ENCODE results near the gene KRT72. TPM values are rescaled to one million over a fixed set of nuclear protein-coding genes. Genes with fewer than 3 reads are reported as not detected.

KRT72 gene
- polyA plus RNA-seq, 1 donor from 2014 or later, result not detected

DNA sequence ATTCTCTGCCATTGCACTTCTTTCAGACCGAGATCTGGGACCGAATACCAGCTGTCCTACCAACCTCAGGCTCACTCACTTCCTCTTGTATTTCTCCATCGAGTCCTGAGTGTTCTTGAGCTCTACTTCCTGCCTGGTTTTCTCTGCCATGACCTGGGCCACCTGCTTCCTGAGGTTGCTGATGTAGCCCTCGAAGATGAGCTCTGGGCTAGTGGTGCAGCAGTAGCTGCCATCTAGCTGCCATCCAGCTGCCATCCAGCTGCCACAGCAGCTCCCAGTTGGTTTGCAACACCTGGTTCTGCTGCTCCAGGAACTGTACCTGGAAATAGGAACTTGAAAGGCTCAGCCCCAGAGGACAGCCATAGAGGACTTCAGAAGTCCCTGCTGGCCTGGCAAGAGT lies 32.1 kb upstream of the KRT72 start:
- Histone ChIP-seq H3K4me3 (ENCODE audit: low read length) (no peak overlapping the region), H3K4me2 (ENCODE audit: low read length) (no peak overlapping the region), H4K20me1 (ENCODE audit: insufficient read depth) (no peaks in the 10 kb centered on the region), H2AFZ (ENCODE audit: low read depth, low read length) (no peak overlapping the region), H3K9ac (ENCODE audit: low read length) (no peak overlapping the region), H3F3A (ENCODE audit: insufficient read depth, low read length, poor library complexity, severe bottlenecking) (no peaks in the 10 kb centered on the region), H3K27ac (ENCODE audit: low read length) (no peak overlapping the region), H3K9me3 (ENCODE audit: low read length) (no peaks in the 10 kb centered on the region), H3K79me2 (replicated peaks; ENCODE audit: insufficient read depth, low read length) (no peaks in the 10 kb centered on the region), H3K27me3 (ENCODE audit: insufficient read depth, low read depth, low read length) (no peaks in the 10 kb centered on the region), H3K9me2 (ENCODE audit: insufficient read depth, low read length) (no peaks in the 10 kb centered on the region), H3K36me3 (ENCODE audit: insufficient read depth, low read length) (no peaks in the 10 kb centered on the region)
- TF ChIP-seq TAF1 (IDR thresholded peaks at IDR 0.05; ENCODE audit: low read depth) (no peak), MXI1 (conservative IDR thresholded peaks at IDR 0.05; ENCODE audit: poor library complexity, severe bottlenecking) (no peak), EZH2 (IDR thresholded peaks at IDR 0.05; ENCODE audit: borderline replicate concordance, insufficient read depth, low read length, poor library complexity, severe bottlenecking) (no peak), RAD21 (conservative IDR thresholded peaks at IDR 0.05) (no peak), EP300 (conservative IDR thresholded peaks at IDR 0.05; ENCODE audit: poor library complexity, severe bottlenecking) (no peak), POLR2AphosphoS5 (IDR thresholded peaks at IDR 0.05) (no peak), SMC3 (conservative IDR thresholded peaks at IDR 0.05; ENCODE audit: poor library complexity) (no peak)
- TF ChIP-seq, protein P1, sequence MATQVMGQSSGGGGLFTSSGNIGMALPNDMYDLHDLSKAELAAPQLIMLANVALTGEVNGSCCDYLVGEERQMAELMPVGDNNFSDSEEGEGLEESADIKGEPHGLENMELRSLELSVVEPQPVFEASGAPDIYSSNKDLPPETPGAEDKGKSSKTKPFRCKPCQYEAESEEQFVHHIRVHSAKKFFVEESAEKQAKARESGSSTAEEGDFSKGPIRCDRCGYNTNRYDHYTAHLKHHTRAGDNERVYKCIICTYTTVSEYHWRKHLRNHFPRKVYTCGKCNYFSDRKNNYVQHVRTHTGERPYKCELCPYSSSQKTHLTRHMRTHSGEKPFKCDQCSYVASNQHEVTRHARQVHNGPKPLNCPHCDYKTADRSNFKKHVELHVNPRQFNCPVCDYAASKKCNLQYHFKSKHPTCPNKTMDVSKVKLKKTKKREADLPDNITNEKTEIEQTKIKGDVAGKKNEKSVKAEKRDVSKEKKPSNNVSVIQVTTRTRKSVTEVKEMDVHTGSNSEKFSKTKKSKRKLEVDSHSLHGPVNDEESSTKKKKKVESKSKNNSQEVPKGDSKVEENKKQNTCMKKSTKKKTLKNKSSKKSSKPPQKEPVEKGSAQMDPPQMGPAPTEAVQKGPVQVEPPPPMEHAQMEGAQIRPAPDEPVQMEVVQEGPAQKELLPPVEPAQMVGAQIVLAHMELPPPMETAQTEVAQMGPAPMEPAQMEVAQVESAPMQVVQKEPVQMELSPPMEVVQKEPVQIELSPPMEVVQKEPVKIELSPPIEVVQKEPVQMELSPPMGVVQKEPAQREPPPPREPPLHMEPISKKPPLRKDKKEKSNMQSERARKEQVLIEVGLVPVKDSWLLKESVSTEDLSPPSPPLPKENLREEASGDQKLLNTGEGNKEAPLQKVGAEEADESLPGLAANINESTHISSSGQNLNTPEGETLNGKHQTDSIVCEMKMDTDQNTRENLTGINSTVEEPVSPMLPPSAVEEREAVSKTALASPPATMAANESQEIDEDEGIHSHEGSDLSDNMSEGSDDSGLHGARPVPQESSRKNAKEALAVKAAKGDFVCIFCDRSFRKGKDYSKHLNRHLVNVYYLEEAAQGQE (IDR thresholded peaks at IDR 0.05; ENCODE audit: borderline replicate concordance), result no peak
- TF ChIP-seq, protein P2, sequence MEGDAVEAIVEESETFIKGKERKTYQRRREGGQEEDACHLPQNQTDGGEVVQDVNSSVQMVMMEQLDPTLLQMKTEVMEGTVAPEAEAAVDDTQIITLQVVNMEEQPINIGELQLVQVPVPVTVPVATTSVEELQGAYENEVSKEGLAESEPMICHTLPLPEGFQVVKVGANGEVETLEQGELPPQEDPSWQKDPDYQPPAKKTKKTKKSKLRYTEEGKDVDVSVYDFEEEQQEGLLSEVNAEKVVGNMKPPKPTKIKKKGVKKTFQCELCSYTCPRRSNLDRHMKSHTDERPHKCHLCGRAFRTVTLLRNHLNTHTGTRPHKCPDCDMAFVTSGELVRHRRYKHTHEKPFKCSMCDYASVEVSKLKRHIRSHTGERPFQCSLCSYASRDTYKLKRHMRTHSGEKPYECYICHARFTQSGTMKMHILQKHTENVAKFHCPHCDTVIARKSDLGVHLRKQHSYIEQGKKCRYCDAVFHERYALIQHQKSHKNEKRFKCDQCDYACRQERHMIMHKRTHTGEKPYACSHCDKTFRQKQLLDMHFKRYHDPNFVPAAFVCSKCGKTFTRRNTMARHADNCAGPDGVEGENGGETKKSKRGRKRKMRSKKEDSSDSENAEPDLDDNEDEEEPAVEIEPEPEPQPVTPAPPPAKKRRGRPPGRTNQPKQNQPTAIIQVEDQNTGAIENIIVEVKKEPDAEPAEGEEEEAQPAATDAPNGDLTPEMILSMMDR (IDR thresholded peaks at IDR 0.05; ENCODE audit: poor library complexity, severe bottlenecking), result no peak

DNA sequence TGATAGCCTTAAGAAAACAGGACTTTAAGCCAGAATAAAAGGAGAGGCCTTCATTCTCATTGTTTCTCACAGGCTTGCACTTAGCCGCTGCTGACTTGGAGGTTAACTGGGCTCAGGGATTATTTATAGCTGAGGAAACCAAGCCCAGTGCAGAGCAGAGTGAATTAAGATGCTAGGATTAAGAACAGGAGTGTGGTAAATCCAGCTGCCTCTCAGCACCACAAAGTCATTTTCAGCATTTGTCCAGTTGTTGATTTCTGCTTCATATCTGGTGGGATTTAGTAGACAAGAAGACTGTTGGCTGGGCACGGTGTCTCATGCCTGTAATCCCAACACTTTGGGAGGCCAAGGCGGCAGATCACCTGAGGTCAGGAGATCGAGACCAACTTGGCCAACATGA lies 31.4 kb upstream of the KRT72 start:
- H3K27me3 ChIP-seq (ENCODE audit: insufficient read depth, low read depth, low read length), result no peaks in the 10 kb centered on the region
- H3K4me2 ChIP-seq (ENCODE audit: low read length), result no peak overlapping the region
- no peak overlapping the region for H2AFZ ChIP-seq (ENCODE audit: low read depth, low read length)
- H3K27ac ChIP-seq (ENCODE audit: low read length), result no peak overlapping the region
- no peaks in the 10 kb centered on the region for H3K9me3 ChIP-seq (ENCODE audit: low read length)
- H3K79me2 ChIP-seq (replicated peaks; ENCODE audit: insufficient read depth, low read length), result no peaks in the 10 kb centered on the region
- no peaks in the 10 kb centered on the region for H3K36me3 ChIP-seq (ENCODE audit: insufficient read depth, low read length)
- no peaks in the 10 kb centered on the region for H3K9me2 ChIP-seq (ENCODE audit: insufficient read depth, low read length)
- TF ChIP-seq RAD21 (conservative IDR thresholded peaks at IDR 0.05) (no peak), EP300 (conservative IDR thresholded peaks at IDR 0.05; ENCODE audit: poor library complexity, severe bottlenecking) (no peak), TAF1 (IDR thresholded peaks at IDR 0.05; ENCODE audit: low read depth) (no peak), POLR2AphosphoS5 (IDR thresholded peaks at IDR 0.05) (no peak), MXI1 (conservative IDR thresholded peaks at IDR 0.05; ENCODE audit: poor library complexity, severe bottlenecking) (no peak), SMC3 (conservative IDR thresholded peaks at IDR 0.05; ENCODE audit: poor library complexity) (no peak), EZH2 (IDR thresholded peaks at IDR 0.05; ENCODE audit: borderline replicate concordance, insufficient read depth, low read length, poor library complexity, severe bottlenecking) (no peak)
- TF ChIP-seq, protein P1 (IDR thresholded peaks at IDR 0.05; ENCODE audit: borderline replicate concordance), result no peak
- TF ChIP-seq, protein P2 (IDR thresholded peaks at IDR 0.05; ENCODE audit: poor library complexity, severe bottlenecking), result no peak
- H3K9ac ChIP-seq (ENCODE audit: low read length), result no peak overlapping the region
- no peaks in the 10 kb centered on the region for H3F3A ChIP-seq (ENCODE audit: insufficient read depth, low read length, poor library complexity, severe bottlenecking)
- H3K4me3 ChIP-seq (ENCODE audit: low read length), result no peak overlapping the region
- H4K20me1 ChIP-seq (ENCODE audit: insufficient read depth), result no peaks in the 10 kb centered on the region
